Astrocyte of the cerebellum (primary cell): ENCODE measurements around the gene FAM13B.

Experiments
- DNase-seq: peaks from one replicate; pipeline ENCODE4 v3.0.0-alpha.2; 2011; ENCODE audit warnings: low read depth
- H3K4me3 ChIP-seq: 2 replicates; pipeline ENCODE4 v1.5.1; 2011; ENCODE audit warnings: mild to moderate bottlenecking, low read depth, low read length, moderate library complexity
- in situ Hi-C: cut with HindIII; loops from 2 replicates; pipeline ENCODE4 v1.10.0; 2017; ENCODE audit warnings: low sequenced_read_pairs
- TF ChIP-seq, protein P1 (sequence below): IDR thresholded peaks from 2 replicates; pipeline ENCODE4 v1.5.1; 2012; ENCODE audit warnings: low read length, low read depth, moderate library complexity, mild to moderate bottlenecking; ENCODE audit errors: missing control alignments

FAM13B gene

DNA sequence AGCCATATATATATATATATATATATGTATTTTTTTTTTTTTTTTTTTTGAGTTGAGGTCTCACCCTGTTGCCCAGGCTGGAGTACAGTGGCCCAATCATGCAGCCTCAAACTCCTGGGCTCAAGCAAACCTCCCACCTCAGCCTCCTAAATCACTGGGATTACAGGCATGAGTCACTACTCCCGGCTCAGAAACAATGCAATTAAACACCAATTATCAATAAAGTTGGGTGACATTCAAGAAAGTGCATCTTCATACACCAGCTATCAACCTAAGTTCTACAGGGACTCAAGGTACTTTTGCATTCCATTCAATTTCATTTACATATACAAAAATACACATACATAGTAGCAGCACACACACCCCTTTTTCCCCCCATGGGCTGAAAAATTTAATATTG is 7.6 kb downstream of the FAM13B start:
- no peak for DNase-seq
- no peak overlapping the region for H3K4me3 ChIP-seq
- TF ChIP-seq, protein P1, sequence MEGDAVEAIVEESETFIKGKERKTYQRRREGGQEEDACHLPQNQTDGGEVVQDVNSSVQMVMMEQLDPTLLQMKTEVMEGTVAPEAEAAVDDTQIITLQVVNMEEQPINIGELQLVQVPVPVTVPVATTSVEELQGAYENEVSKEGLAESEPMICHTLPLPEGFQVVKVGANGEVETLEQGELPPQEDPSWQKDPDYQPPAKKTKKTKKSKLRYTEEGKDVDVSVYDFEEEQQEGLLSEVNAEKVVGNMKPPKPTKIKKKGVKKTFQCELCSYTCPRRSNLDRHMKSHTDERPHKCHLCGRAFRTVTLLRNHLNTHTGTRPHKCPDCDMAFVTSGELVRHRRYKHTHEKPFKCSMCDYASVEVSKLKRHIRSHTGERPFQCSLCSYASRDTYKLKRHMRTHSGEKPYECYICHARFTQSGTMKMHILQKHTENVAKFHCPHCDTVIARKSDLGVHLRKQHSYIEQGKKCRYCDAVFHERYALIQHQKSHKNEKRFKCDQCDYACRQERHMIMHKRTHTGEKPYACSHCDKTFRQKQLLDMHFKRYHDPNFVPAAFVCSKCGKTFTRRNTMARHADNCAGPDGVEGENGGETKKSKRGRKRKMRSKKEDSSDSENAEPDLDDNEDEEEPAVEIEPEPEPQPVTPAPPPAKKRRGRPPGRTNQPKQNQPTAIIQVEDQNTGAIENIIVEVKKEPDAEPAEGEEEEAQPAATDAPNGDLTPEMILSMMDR, result no peak
- in situ Hi-C loops, result no loop called here

DNA sequence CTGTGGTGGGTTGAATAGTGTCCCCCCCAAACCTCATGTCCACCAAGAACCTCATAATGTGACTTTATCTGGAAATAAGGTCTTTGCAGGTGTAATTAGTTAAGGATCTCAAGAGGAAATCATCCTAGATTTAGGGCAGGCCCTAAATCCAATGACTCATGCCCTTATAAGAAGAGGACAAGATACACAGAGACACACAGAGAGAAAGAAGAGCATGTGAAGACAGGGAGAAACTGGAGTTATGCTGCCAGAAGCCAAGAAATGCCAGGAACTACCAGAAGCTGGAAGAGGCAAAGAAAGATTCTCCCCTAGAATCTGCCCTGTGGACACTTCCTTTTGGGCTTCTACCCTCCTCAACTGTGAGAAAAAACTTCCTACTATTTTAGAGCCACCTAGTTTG is 8.8 kb downstream of the FAM13B start:
- DNase-seq, result no peak
- no peak overlapping the region for H3K4me3 ChIP-seq
- TF ChIP-seq, protein P1, result no peak
- in situ Hi-C loops, result no loop called here

DNA sequence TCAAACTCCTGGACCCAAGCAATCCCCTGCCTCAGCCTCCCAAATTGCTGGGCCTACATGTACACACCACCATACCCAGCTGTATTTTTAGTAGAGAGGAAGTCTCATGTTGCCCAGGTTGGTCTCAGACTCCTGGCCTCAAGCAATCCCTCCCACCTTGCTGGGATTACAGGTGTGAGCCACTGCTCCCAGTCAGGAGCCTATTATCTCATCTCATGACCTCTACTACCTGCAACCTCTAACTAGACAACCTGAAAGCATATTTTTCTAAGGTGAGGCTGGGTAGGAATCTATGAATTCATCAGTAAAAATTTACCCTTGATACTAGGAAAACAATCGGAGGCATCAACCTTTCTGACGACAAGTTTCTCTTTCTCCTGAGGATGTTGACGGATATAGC is 10.0 kb downstream of the FAM13B start:
- in situ Hi-C loops, result no loop called here
- H3K4me3 ChIP-seq, result no peak overlapping the region
- TF ChIP-seq, protein P1, result no peak
- no peak for DNase-seq

DNA sequence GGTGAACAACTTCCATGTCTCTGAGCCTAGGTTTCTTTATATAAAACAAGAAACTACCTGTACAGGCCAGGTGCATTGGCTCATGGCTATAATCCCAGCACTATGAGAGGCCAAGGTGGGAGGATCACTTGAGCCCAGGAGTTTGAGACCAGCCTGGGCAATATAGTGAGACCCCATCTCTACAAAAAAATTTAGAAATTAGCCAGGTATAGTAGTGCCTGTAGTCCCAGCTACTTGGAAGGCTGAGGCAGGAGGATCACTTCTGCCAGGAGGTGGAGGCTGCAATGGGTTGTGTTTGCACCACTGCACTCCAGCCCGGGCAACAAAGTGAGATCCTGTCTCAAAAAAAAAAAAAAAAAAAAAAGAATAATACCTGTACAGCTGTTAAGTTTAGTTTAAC is 11.1 kb downstream of the FAM13B start:
- in situ Hi-C loops, result no loop called here
- DNase-seq, result no peak
- TF ChIP-seq, protein P1, result no peak
- no peak overlapping the region for H3K4me3 ChIP-seq

DNA sequence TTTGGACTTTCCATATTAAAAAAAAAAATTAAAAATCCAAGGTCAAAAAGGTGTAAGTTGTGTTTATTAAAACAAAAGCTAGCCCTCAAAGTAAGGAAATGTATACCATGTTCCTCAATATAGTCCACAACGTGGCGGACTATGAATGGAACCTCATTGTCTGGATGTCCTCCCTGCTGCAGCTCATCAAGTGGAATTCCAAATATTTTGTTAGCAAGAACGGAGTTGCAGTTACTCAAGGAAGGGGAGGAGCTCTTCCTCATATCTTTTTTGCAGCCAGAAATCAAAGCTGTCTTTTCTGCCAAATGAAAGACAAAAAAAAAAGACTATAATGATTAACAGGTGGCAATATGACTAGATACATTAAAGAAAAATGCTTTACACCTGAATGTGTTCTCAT is 14.0 kb downstream of the FAM13B start:
- DNase-seq, result no peak
- in situ Hi-C loops, result no loop called here
- no peak overlapping the region for H3K4me3 ChIP-seq
- TF ChIP-seq, protein P1, result no peak

DNA sequence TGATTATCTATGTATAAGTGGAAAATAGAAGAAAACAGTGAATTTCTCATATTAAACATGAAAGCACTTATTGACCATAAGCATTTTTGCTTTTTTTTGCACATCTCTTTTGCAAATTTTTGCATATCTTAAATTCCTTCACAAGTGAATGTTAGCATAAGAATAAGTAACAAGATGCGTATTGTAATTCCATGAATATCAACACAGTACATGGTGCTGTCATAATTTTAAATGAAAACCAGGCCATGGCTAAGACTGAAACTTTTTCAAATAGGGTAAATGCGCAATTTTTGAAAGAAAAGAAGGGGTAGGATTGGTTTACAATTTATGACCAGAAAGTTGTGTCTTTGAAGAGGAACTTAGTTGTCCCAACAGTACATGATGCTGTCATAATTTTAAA is 17.0 kb downstream of the FAM13B start:
- H3K4me3 ChIP-seq, result no peak overlapping the region
- in situ Hi-C loops, result no loop called here
- TF ChIP-seq, protein P1, result no peak
- no peak for DNase-seq

DNA sequence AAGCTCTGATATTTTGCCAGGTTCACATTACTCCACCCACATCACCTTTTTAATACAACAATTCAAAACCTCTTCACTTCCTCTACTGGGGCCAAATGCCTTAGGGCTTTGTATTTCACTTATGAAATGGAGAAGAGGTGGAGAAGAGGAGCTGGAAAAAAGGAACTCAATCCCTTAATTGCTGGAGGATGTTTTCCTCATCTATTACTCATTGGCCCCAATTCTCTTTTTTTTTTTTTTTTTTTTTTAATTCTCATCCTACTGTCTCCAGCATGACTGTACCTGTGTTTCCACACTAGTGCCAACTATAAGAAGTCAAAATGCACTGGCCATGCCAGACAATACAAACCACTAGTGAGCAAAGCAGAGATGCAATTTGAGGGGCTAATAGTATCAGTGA is 20.9 kb downstream of the FAM13B start:
- DNase-seq, result no peak
- in situ Hi-C loops, result no loop called here
- H3K4me3 ChIP-seq, result no peak overlapping the region
- TF ChIP-seq, protein P1, result no peak
